Suprapubic skin (tissue), 3 donors: ENCODE measurements around the gene TMEM187.

ENCODE experiments used
- CTCF ChIP-seq, 2 donors: fragments of 200-600 bp in 1 of 2; fragments of 450-650 bp in 1 of 2; sonication (generic) in 1 of 2; IDR thresholded peaks; one replicate each; pipeline ENCODE4 v1.5.1; 2016 to 2019; ENCODE audit warnings: antibody characterized with exemption in 2 of 2, mild to moderate bottlenecking in 1 of 2, moderate library complexity in 1 of 2
- EP300 ChIP-seq: sonication (generic); formaldehyde crosslinking; IDR thresholded peaks from one replicate; pipeline ENCODE4 v1.6.1; 2017; ENCODE audit warnings: antibody characterized with exemption

- TF ChIP-seq CTCF (IDR thresholded peaks at IDR 0.05) (no peak), EP300 (no peak)
These were observed 12.0 kb downstream of the TMEM187 start for GRCh38 chrX:153984351-153985178.
